OCI-LY7 (cell line): ENCODE measurements around the gene COG8. TPM values are rescaled to one million over a fixed set of nuclear protein-coding genes. Genes with fewer than 3 reads are reported as not detected.
"Not testable (repeated sequence)": the region's sequence is repeated elsewhere in the genome, so short reads cannot be mapped to it uniquely, and the experiment has no call there.

ENCODE experiments used
- BruUV-seq: library from RNA; stranded (reverse); fragments of 400-500 nt; replicated peaks from 2 replicates; lab custom pipeline; 2021; lab: Mats Ljungman, UMichigan
- CTCF ChIA-PET: fragments of 300-600 bp; sonication (Branson Sonifier 250); formaldehyde crosslinking; loops from one replicate; lab custom pipeline; 2022; ENCODE audit warnings: antibody characterized with exemption; ENCODE audit not compliant: unreplicated experiment; lab: Charles Lee
- POLR2A ChIA-PET: fragments of 300-600 bp; sonication (Branson Sonifier 250); formaldehyde crosslinking; loops from one replicate; lab custom pipeline; 2022; ENCODE audit warnings: antibody characterized with exemption; lab: Charles Lee
- DNase-seq: peaks from one replicate; pipeline ENCODE4 v3.0.0-alpha.2; 2015; ENCODE audit warnings: low spot score
- H2AFZ ChIP-seq: fragments of 200-600 bp; sonication (generic), shearing (Covaris generic); 2 replicates; pipeline ENCODE4 v1.6.1; 2014; ENCODE audit warnings: mild to moderate bottlenecking, antibody characterized with exemption, low read length, moderate library complexity
- H3K27ac ChIP-seq: fragments of 200-600 bp; sonication (generic); 2 replicates; pipeline ENCODE4 v1.5.1; 2014; ENCODE audit warnings: mixed run types, low read depth, mild to moderate bottlenecking, moderate library complexity, low read length, inconsistent platforms; ENCODE audit not compliant: poor library complexity, severe bottlenecking
- H3K36me3 ChIP-seq: fragments of 200-600 bp; sonication (generic); 2 replicates; pipeline ENCODE4 v1.6.1; 2014; ENCODE audit warnings: mild to moderate bottlenecking, antibody characterized with exemption, low read length, moderate library complexity, mixed read lengths; ENCODE audit not compliant: insufficient read depth
- H3K4me1 ChIP-seq: fragments of 200-600 bp; sonication (generic); 2 replicates; pipeline ENCODE4 v1.5.1; 2014; ENCODE audit warnings: mild to moderate bottlenecking, low read length; ENCODE audit not compliant: insufficient read depth, poor library complexity, severe bottlenecking
- H3K4me2 ChIP-seq: fragments of 200-600 bp; sonication (generic); 2 replicates; pipeline ENCODE4 v1.6.1; 2014; ENCODE audit warnings: mild to moderate bottlenecking, low read length
- H3K4me3 ChIP-seq: fragments of 200-600 bp; sonication (generic); 2 replicates; pipeline ENCODE4 v1.5.1; 2014; ENCODE audit warnings: mild to moderate bottlenecking, low read depth, low read length; ENCODE audit not compliant: poor library complexity, severe bottlenecking
- H3K79me2 ChIP-seq: fragments of 200-600 bp; sonication (generic); 2 replicates; pipeline ENCODE4 v1.6.1; 2016; ENCODE audit warnings: low read depth, mild to moderate bottlenecking, low read length, moderate library complexity, mixed read lengths; ENCODE audit not compliant: insufficient read depth
- H3K9me2 ChIP-seq: fragments of 200-600 bp; sonication (generic); 2 replicates; pipeline ENCODE4 v1.6.1; 2016; ENCODE audit warnings: mild to moderate bottlenecking, low read length, mixed read lengths; ENCODE audit not compliant: insufficient read depth
- H3K9me3 ChIP-seq: fragments of 200-600 bp; sonication (generic); 2 replicates; pipeline ENCODE4 v1.6.1; 2014; ENCODE audit warnings: mild to moderate bottlenecking, mixed run types, low read length, mixed read lengths
- H4K20me1 ChIP-seq: fragments of 200-600 bp; sonication (generic); 2 replicates; pipeline ENCODE4 v1.6.1; 2014; ENCODE audit warnings: mild to moderate bottlenecking, antibody characterized with exemption, low read length, moderate library complexity, mixed read lengths; ENCODE audit not compliant: insufficient read depth
- EZH2phosphoT487 ChIP-seq: fragments of 200-600 bp; sonication (generic); IDR thresholded peaks from 2 replicates; pipeline ENCODE4 v1.6.1; 2018; ENCODE audit warnings: low read depth, borderline replicate concordance, mild to moderate bottlenecking, mixed run types, antibody characterized with exemption, low read length, moderate library complexity, mixed read lengths
- intact Hi-C: fragments of 100-400 bp; cut with micrococcal nuclease; formaldehyde crosslinking; loops from one replicate; pipeline ENCODE4 v1.10.0; 2022; ENCODE audit not compliant: unreplicated experiment
- total RNA-seq, 2 experiments: library from RNA; depleted of rRNA in 1 of 2; stranded (reverse); fragments of >200 nt in 1 of 2; shearing (Covaris generic) in 1 of 2; gene quantifications; 2 replicates each; pipeline ENCODE4 v1.2.3, GENCODE V29; 2014 to 2022
- TF ChIP-seq, protein P1 (sequence below): fragments of 200-600 bp; sonication (generic); conservative IDR thresholded peaks from 2 replicates; pipeline ENCODE4 v1.5.1; 2014; ENCODE audit warnings: mild to moderate bottlenecking, antibody characterized with exemption, low read length, moderate library complexity, mixed read lengths

Gene COG8
- total RNA-seq, 2 experiments from 2014 or later: 55.9 to 60.3 TPM

DNA sequence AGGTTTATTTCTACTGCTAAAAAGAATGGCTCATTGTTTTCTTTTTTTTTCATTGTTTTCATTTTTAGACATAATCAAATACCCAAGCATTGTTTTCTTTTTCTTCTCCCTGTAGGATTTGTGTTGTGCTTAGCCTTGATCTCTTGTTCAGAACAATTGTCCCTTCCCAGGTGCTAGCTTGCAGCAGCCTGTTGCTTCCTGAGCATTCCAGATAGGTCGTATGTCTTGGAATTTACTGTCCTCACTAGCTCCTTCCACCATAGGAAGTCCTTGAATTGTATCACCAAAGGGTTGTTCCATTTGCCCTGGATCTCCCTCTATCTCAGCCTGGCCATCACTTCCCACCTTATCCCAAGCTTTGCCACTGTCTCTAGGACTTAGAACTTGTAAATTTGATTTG, 38.2 kb downstream of the COG8 start:
- Histone ChIP-seq H2AFZ (no peak overlapping the region), H3K79me2 (no peaks in the 10 kb centered on the region), H3K9me2 (no peaks in the 10 kb centered on the region), H3K36me3 (peaks cover 24% of the 10 kb centered on the region; the same call in 1 of the 2 replicates), H3K4me3 (no peak overlapping the region), H3K9me3 (no peaks in the 10 kb centered on the region), H3K4me2 (no peak overlapping the region), H4K20me1 (no peaks in the 10 kb centered on the region), H3K4me1 (peaks cover 4% of the 10 kb centered on the region), H3K27ac (no peak overlapping the region)
- intact Hi-C loops: no loop called here
- DNase-seq: no peak
- BruUV-seq: no TSS peak
- no peak for TF ChIP-seq EZH2phosphoT487
- TF ChIP-seq, protein P1, sequence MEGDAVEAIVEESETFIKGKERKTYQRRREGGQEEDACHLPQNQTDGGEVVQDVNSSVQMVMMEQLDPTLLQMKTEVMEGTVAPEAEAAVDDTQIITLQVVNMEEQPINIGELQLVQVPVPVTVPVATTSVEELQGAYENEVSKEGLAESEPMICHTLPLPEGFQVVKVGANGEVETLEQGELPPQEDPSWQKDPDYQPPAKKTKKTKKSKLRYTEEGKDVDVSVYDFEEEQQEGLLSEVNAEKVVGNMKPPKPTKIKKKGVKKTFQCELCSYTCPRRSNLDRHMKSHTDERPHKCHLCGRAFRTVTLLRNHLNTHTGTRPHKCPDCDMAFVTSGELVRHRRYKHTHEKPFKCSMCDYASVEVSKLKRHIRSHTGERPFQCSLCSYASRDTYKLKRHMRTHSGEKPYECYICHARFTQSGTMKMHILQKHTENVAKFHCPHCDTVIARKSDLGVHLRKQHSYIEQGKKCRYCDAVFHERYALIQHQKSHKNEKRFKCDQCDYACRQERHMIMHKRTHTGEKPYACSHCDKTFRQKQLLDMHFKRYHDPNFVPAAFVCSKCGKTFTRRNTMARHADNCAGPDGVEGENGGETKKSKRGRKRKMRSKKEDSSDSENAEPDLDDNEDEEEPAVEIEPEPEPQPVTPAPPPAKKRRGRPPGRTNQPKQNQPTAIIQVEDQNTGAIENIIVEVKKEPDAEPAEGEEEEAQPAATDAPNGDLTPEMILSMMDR: no peak
- POLR2A ChIA-PET: no interaction called here
- CTCF ChIA-PET: no interaction called here

DNA sequence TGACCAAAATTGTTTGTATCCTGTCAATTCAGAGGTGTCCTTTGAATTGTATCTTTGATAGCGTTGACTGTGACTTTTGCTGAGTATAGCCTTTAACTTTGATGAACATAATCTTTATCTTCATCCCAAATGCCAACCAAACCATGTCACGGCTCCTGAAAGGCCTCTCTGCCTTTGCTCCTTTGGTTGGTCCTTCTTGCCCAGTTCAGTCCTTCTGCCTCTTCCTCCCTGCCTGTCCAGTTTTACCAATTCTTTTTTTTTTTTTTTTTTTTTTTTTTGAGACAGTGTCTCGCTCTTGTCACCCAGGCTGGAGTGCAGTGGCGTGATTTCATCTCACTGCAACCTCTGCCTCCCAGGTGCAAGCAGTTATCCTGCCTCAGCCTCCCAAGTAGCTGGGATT, 41.1 kb downstream of the COG8 start:
- no peaks in the 10 kb centered on the region for H3K9me2 ChIP-seq
- H3K79me2 ChIP-seq: no peaks in the 10 kb centered on the region
- POLR2A ChIA-PET: no interaction called here
- no peak overlapping the region for H3K27ac ChIP-seq
- CTCF ChIA-PET: no interaction called here
- no TSS peak for BruUV-seq
- no peak for TF ChIP-seq EZH2phosphoT487
- TF ChIP-seq, protein P1: no peak
- no peak overlapping the region for H2AFZ ChIP-seq
- peaks cover 18% of the 10 kb centered on the region; the same call in 1 of the 2 replicates for H3K36me3 ChIP-seq
- H3K4me3 ChIP-seq: no peak overlapping the region
- no peak for DNase-seq
- no peak overlapping the region for H3K4me2 ChIP-seq
- intact Hi-C loops: no loop called here
- no peaks in the 10 kb centered on the region for H3K9me3 ChIP-seq
- peaks cover 4% of the 10 kb centered on the region for H3K4me1 ChIP-seq
- H4K20me1 ChIP-seq: no peaks in the 10 kb centered on the region

DNA sequence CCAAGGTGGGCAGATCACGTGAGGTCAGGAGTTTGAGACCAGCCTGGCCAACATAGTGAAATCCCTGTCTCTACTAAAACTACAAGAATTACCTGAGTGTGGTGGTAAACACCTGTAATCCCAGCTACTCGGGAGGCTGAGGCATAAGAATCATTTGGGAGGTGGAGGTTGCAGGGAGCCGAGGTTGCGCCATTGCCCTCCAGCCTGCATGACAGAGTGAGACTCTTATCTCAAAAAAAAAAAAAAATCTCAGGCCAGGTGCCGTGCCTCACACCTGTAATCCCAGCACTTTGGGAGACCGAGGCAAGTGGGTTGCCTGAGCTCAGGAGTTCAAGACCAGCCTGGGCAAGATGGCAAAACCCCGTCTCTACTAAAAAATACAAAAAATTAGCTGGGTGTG, 42.6 kb downstream of the COG8 start:
- intact Hi-C loops, H2AFZ ChIP-seq, H3K79me2 ChIP-seq, H3K4me1 ChIP-seq, H3K4me3 ChIP-seq, H3K27ac ChIP-seq, H3K4me2 ChIP-seq, H3K9me2 ChIP-seq, DNase-seq, H3K9me3 ChIP-seq, BruUV-seq, H4K20me1 ChIP-seq, CTCF ChIA-PET: not testable (repeated sequence)
- POLR2A ChIA-PET: interaction anchor here (0.7 kb wide), 1 partner anchor 26 kb away, joined by 8 read pairs; no protein-coding TSS in a partner anchor
- H3K36me3 ChIP-seq: peaks cover 18% of the 10 kb centered on the region; the same call in 1 of the 2 replicates
